Natural killer cell (primary cell): Measurements from ENCODE around the gene CD248. TPM values are rescaled to one million over a fixed set of nuclear protein-coding genes. Genes with fewer than 3 reads are reported as not detected.

Experiments
- ATAC-seq, 3 donors: fragments of 150-1000 bp in 2 of 3; fragments of 200-7000 bp in 1 of 3; cut with Tn5 transposase; 1 replicate in 1 of 3; 2 replicates in 2 of 3; pipeline ENCODE4 v1.10.0; 2021; ENCODE audit warnings: mild to moderate bottlenecking in 2 of 3, moderate library complexity in 2 of 3
- DNase-seq, 2 donors: peaks; one replicate each; pipeline versions ENCODE4 v3.0.0 to v3.0.0-alpha.2; 2013 to 2021; ENCODE audit warnings: mixed read lengths in 1 of 2
- H3K27ac ChIP-seq: one replicate; pipeline ENCODE4 v1.5.1; 2013; ENCODE audit warnings: mild to moderate bottlenecking, low read length
- H3K27me3 ChIP-seq: one replicate; pipeline ENCODE4 v1.6.1; 2013; ENCODE audit warnings: low read length; ENCODE audit not compliant: control insufficient read depth, insufficient read depth
- H3K36me3 ChIP-seq: one replicate; pipeline ENCODE4 v1.6.1; 2013; ENCODE audit warnings: low read length; ENCODE audit not compliant: control insufficient read depth, insufficient read depth
- H3K4me1 ChIP-seq: one replicate; pipeline ENCODE4 v1.6.1; 2013; ENCODE audit warnings: low read length; ENCODE audit not compliant: control insufficient read depth, insufficient read depth
- H3K4me3 ChIP-seq: one replicate; pipeline ENCODE4 v1.5.1; 2013; ENCODE audit warnings: low read length
- H3K9me3 ChIP-seq: one replicate; pipeline ENCODE4 v1.6.1; 2013; ENCODE audit warnings: low read length; ENCODE audit not compliant: control insufficient read depth, insufficient read depth
- H3K27ac Mint-ChIP-seq, 2 donors: one replicate each; pipeline ENCODE4 v1.8.0; 2022; ENCODE audit warnings: mild to moderate bottlenecking in 2 of 2, mixed read lengths in 2 of 2, moderate library complexity in 1 of 2
- H3K27me3 Mint-ChIP-seq, 2 donors: one replicate each; pipeline ENCODE4 v1.8.0; 2022; ENCODE audit warnings: low read depth in 2 of 2, mixed read lengths in 2 of 2
- H3K36me3 Mint-ChIP-seq: one replicate; pipeline ENCODE4 v1.8.0; 2022; ENCODE audit warnings: mixed read lengths
- H3K4me1 Mint-ChIP-seq, 2 donors: one replicate each; pipeline ENCODE4 v1.8.0; 2022; ENCODE audit warnings: mixed read lengths in 2 of 2
- H3K4me3 Mint-ChIP-seq: one replicate; pipeline ENCODE4 v1.8.0; 2022; ENCODE audit warnings: mild to moderate bottlenecking, moderate library complexity, mixed read lengths
- H3K9me3 Mint-ChIP-seq, 2 donors: one replicate each; pipeline ENCODE4 v1.8.0; 2022; ENCODE audit warnings: mixed read lengths in 2 of 2
- WGBS: methylation state at CpG from one replicate; pipeline ENCODE4 v1.1.7; 2013; ENCODE audit warnings: missing lambda C conversion rate; ENCODE audit not compliant: insufficient coverage; 5-methylcytosine and 5-hydroxymethylcytosine counted together
- intact Hi-C: fragments of 100-400 bp; cut with micrococcal nuclease; formaldehyde crosslinking; loops from one replicate; pipeline ENCODE4 v1.14.2; 2022
- total RNA-seq, 4 donors: library from RNA; stranded (reverse); fragments of 120-200 nt in 1 of 4; gene quantifications; one replicate each; pipeline versions ENCODE4 v1.2.3 to v1.2.4, GENCODE V29; 2013 to 2022
- TF ChIP-seq, protein P1 (sequence below): fragments of 200-600 bp; IDR thresholded peaks from one replicate; pipeline ENCODE4 v1.8.0; 2022; ENCODE audit warnings: antibody characterized with exemption

Gene CD248
- total RNA-seq, 3 donors from 2014 or later (not counting 1 experiment from before 2014, with no cell fraction given) = 0.23 to 0.40 (median 0.32) TPM

DNA sequence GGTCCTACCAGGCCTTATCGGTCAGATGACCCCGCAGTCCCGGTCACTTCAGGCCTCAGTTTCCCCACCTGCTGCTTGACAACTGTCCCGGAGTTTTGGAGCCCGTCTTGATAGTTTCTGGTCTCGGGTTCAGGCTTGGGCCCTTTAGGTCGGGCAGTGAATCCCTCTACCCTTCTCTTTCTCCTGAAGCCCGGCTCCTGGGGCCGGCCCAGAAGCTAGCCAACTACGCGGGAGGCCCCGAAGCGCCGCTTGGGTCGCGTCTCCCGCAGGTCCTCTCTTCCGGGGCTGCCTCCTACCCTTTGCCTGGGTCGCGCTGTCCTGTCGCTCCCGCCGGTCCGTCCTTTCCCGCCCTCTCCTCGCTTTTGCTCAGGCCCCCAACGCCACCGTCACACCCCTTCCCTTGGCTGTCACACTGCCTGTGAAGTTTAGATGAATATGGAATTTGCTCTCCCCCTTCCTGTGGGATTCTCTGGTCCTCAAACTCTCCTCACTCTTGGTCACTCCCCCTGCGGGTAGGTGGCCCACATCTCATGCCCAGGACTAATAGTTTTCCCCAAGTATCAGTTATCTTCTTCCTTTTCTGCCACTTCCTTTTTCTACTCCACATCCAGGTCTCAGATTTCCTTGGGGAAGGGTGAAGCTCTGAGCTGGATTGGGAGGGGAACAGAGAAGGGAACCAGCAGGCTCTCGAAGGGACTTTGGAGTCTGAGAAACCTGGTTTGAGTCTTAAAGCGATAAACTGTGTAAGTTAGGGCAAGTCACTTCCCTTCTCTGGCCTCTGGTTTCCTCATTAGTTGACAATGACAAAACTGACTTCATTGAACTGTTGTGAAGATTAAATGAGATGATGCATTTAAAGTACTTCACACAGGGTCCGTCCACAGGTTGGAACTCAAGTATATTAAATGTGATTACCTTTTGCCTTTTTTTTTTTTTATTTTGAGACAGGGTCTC, 47.6 kb downstream of the CD248 start:
- no peaks in the 10 kb centered on the region for H3K27me3 ChIP-seq
- no peaks in the 10 kb centered on the region for H3K27me3 Mint-ChIP-seq
- H3K27ac ChIP-seq = peak overlapping the region; percentile 85
- DNase-seq (peak in 1 of 2 donors; percentile 46), ATAC-seq (no peak)
- H3K9me3 Mint-ChIP-seq = no peaks in the 10 kb centered on the region
- H3K4me3 ChIP-seq = peak overlapping the region; percentile 89
- peak overlapping the region; percentile 97 for H3K4me3 Mint-ChIP-seq
- H3K27ac Mint-ChIP-seq = peak overlapping the region; percentile 95 to 98
- H3K4me1 ChIP-seq = peaks cover 72% of the 10 kb centered on the region
- 3% methylated on average over 32 of the region's 32 CpGs for WGBS
- TF ChIP-seq, protein P1, sequence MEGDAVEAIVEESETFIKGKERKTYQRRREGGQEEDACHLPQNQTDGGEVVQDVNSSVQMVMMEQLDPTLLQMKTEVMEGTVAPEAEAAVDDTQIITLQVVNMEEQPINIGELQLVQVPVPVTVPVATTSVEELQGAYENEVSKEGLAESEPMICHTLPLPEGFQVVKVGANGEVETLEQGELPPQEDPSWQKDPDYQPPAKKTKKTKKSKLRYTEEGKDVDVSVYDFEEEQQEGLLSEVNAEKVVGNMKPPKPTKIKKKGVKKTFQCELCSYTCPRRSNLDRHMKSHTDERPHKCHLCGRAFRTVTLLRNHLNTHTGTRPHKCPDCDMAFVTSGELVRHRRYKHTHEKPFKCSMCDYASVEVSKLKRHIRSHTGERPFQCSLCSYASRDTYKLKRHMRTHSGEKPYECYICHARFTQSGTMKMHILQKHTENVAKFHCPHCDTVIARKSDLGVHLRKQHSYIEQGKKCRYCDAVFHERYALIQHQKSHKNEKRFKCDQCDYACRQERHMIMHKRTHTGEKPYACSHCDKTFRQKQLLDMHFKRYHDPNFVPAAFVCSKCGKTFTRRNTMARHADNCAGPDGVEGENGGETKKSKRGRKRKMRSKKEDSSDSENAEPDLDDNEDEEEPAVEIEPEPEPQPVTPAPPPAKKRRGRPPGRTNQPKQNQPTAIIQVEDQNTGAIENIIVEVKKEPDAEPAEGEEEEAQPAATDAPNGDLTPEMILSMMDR = no peak
- intact Hi-C loops = loop anchor here (1.0 kb wide), 2 partner anchors 13 to 20 kb away; partner anchors contain the start of gene YIF1A
- H3K36me3 Mint-ChIP-seq = peaks cover 11% of the 10 kb centered on the region
- H3K4me1 Mint-ChIP-seq = peaks cover 59 to 65% of the 10 kb centered on the region in 2 donors
- peaks cover 30% of the 10 kb centered on the region for H3K36me3 ChIP-seq
- no peaks in the 10 kb centered on the region for H3K9me3 ChIP-seq

DNA sequence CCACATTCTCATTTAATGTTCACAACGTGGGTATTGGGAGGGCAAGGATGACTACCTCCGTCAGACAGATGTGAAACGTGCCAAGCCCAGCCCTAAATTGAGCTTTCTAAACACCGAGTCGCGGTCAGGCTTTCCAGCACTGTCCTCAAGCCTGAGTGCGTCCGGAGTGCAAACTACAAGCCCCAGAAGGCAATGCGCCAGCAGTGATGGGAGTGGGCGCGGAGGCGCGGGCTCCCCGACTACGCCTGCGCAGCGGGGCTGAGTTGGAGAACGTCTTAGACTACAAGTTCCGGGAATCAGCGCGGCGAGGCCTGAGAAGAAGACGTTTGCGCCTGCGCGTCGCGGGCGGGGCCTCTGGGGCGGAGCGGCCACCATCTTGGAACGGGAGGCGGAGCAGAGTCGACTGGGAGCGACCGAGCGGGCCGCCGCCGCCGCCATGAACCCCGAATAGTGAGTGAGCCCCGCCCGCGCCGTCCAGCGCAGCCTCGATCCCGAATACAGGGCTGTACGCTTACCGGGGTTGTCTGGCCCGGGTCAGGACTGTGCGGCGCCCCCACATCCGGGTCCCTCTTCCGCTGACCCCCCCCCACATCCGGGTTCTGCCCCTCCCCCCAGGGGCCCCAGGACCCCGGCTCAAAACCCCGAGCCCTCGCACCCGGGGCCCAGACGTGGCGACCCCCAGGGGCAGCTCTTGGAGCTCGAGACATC, 48.4 kb downstream of the CD248 start, which contains the start of gene RAB1B:
Gene RAB1B, plus strand, starts transcription at position 396 of the 708 bp plus-strand sequence. Its CDS starts 41 bp downstream, at position 437.
- peaks cover 64% of the 10 kb centered on the region for H3K4me1 ChIP-seq
- intact Hi-C loops = loop anchor here (1.0 kb wide), 2 partner anchors 14 to 21 kb away; partner anchors contain the start of gene YIF1A
- H3K36me3 ChIP-seq = peaks cover 22% of the 10 kb centered on the region
- Mint-ChIP-seq H3K4me1 (peaks cover 51 to 57% of the 10 kb centered on the region in 2 donors), H3K36me3 (peaks cover 3% of the 10 kb centered on the region), H3K27me3 (no peaks in the 10 kb centered on the region), H3K4me3 (peak within 1 kb of the TSS; percentile 97), H3K9me3 (no peaks in the 10 kb centered on the region), H3K27ac (peak within 1 kb of the TSS; percentile 95 to 98)
- peak within 1 kb of the TSS; percentile 85 for H3K27ac ChIP-seq
- DNase-seq (peak; percentile 99 to 100), ATAC-seq (peak; percentile 77 to 93 (median 83))
- H3K9me3 ChIP-seq = no peaks in the 10 kb centered on the region
- TF ChIP-seq, protein P1 = no peak
- H3K4me3 ChIP-seq = peak within 1 kb of the TSS; percentile 89
- under 1% methylated on average over 63 of the region's 64 CpGs for WGBS
- no peaks in the 10 kb centered on the region for H3K27me3 ChIP-seq

GRCh38 chr11:66267379-66268243, 49.2 kb downstream of the CD248 start:
- no peaks in the 10 kb centered on the region for H3K9me3 ChIP-seq
- Mint-ChIP-seq H3K27ac (peak overlapping the region; percentile 95 to 98), H3K27me3 (no peaks in the 10 kb centered on the region), H3K4me3 (peak overlapping the region; percentile 97), H3K9me3 (no peaks in the 10 kb centered on the region), H3K4me1 (peaks cover 43 to 49% of the 10 kb centered on the region in 2 donors), H3K36me3 (no peaks in the 10 kb centered on the region)
- ATAC-seq (peak; percentile 59 to 73 (median 59)), DNase-seq (peak; percentile 75 to 91)
- under 1% methylated on average over 51 of the region's 61 CpGs for WGBS
- H3K4me1 ChIP-seq = peaks cover 56% of the 10 kb centered on the region
- TF ChIP-seq, protein P1 = no peak
- intact Hi-C loops = loop anchor here (1.0 kb wide), 2 partner anchors 15 to 22 kb away; partner anchors contain the start of gene YIF1A
- H3K27me3 ChIP-seq = no peaks in the 10 kb centered on the region
- H3K36me3 ChIP-seq = peaks cover 22% of the 10 kb centered on the region
- peak overlapping the region; percentile 85 for H3K27ac ChIP-seq
- peak overlapping the region; percentile 89 for H3K4me3 ChIP-seq
